GM10266 (cell line): ENCODE results near the gene CLCN4.

Experiments used
- DNase-seq: peaks from one replicate; pipeline ENCODE4 v3.0.0; 2012; ENCODE audit errors: extremely low spot score
- CTCF ChIP-seq: IDR thresholded peaks from 2 replicates; pipeline ENCODE4 v1.5.1; 2012; ENCODE audit warnings: mild to moderate bottlenecking, low read depth; ENCODE audit not compliant: control insufficient read depth, insufficient read depth; ENCODE audit errors: missing control alignments

CLCN4 gene

GRCh38 chrX:10156199-10157031 is at the start of gene CLCN4:
CLCN4 (plus strand) TSS chrX:10156975; CDS start chrX:10185033, 28,058 bp downstream.
- DNase-seq: peak; percentile 42
- TF ChIP-seq CTCF: no peak

- DNase-seq: no peak
- no peak for TF ChIP-seq CTCF
Measured at GRCh38 chrX:10107483-10107882, 49.3 kb upstream of the CLCN4 start.

GRCh38 chrX:10108288-10108687 is 48.5 kb upstream of the CLCN4 start:
- DNase-seq: no peak
- no peak for TF ChIP-seq CTCF

- no peak for DNase-seq
- no peak for TF ChIP-seq CTCF
Measured at GRCh38 chrX:10109695-10110094, 47.1 kb upstream of the CLCN4 start.

GRCh38 chrX:10110316-10110935 is 46.3 kb upstream of the CLCN4 start:
- DNase-seq: no peak
- TF ChIP-seq CTCF: no peak

GRCh38 chrX:10110984-10111363 is 45.8 kb upstream of the CLCN4 start:
- DNase-seq: peak; percentile 61
- TF ChIP-seq CTCF: no peak
